ENCODE data around the gene RPL10.
"Not testable (repeated sequence)": the region's sequence is repeated elsewhere in the genome, so short reads cannot be mapped to it uniquely, and the experiment has no call there.

RPL10 gene

GRCh38 chrX:154378799-154379568, 19.2 kb upstream of the RPL10 start, which contains the start of gene EMD:
Gene EMD, plus strand, starts transcription at chrX:154379295. Its CDS starts 190 bp downstream, at chrX:154379485.
- peak; percentile 92 to 95 for DNase-seq

- no peak for DNase-seq
These were observed 18.6 kb upstream of the RPL10 start for GRCh38 chrX:154379569-154379951.

GRCh38 chrX:154380153-154380552, 18.0 kb upstream of the RPL10 start:
- no peak for DNase-seq

- no peak for DNase-seq
These were observed 17.4 kb upstream of the RPL10 start for GRCh38 chrX:154380787-154381186.

- no peak for DNase-seq
These were observed 16.9 kb upstream of the RPL10 start for GRCh38 chrX:154381271-154381670.

GRCh38 chrX:154382483-154383069, 15.6 kb upstream of the RPL10 start:
- DNase-seq, result no peak

- DNase-seq, result no peak
These were observed 14.6 kb upstream of the RPL10 start for GRCh38 chrX:154383359-154384283.

- DNase-seq, result no peak
These were observed 13.8 kb upstream of the RPL10 start for GRCh38 chrX:154384284-154384892.

- not testable (repeated sequence) for DNase-seq
These were observed 10.1 kb upstream of the RPL10 start for GRCh38 chrX:154388094-154388493.

- not testable (repeated sequence) for DNase-seq
These were observed 9.5 kb upstream of the RPL10 start for GRCh38 chrX:154388649-154389048.

GRCh38 chrX:154389812-154390747, 8.1 kb upstream of the RPL10 start:
- peak in 1 of 2 donors; percentile 29 for DNase-seq

- not testable (repeated sequence) for DNase-seq
These were observed 1.8 kb upstream of the RPL10 start for GRCh38 chrX:154396363-154396762.

GRCh38 chrX:154396973-154397887, 947 bp upstream of the RPL10 start:
- DNase-seq, result peak; percentile 50 to 66

- peak; percentile 79 for DNase-seq
These were observed 720 bp downstream of the RPL10 start for GRCh38 chrX:154398668-154399526.

- no peak for DNase-seq
These were observed 1.6 kb downstream of the RPL10 start for GRCh38 chrX:154399527-154400368.

- not testable (repeated sequence) for DNase-seq
These were observed 2.2 kb downstream of the RPL10 start for GRCh38 chrX:154400369-154400817.

- no peak for DNase-seq
These were observed 3.0 kb downstream of the RPL10 start for GRCh38 chrX:154401045-154401799.
